ENCODE data around the gene YWHAH.

YWHAH gene

GRCh38 chr22:31904651-31905050, 39.7 kb upstream of the YWHAH start:
- Histone ChIP-seq H3K4me3 (ENCODE audit: low read depth in 1 of 2, low read length in 2 of 2) (no peak overlapping the region), H3K9ac (ENCODE audit: low read depth, low read length) (no peak overlapping the region), H3K79me2 (ENCODE audit: insufficient read depth, low read length) (no peaks in the 10 kb centered on the region), H3K9me3 (ENCODE audit: insufficient read depth, low read length, severe bottlenecking) (no peaks in the 10 kb centered on the region), H3K4me1 (ENCODE audit: insufficient read depth, low read length) (no peaks in the 10 kb centered on the region), H3K4me2 (ENCODE audit: insufficient read depth, low read length) (no peak overlapping the region), H3K36me3 (ENCODE audit: insufficient read depth, low read length) (peaks cover 32% of the 10 kb centered on the region), H2AFZ (ENCODE audit: low read depth, low read length) (no peak overlapping the region), H4K20me1 (ENCODE audit: insufficient read depth, low read length) (no peaks in the 10 kb centered on the region), H3K27me3 (ENCODE audit: insufficient read depth, low read length, poor library complexity) (no peaks in the 10 kb centered on the region), H3K27ac (ENCODE audit: low read length) (no peak overlapping the region)
- DNase-seq (no peak), ATAC-seq (ENCODE audit: insufficient read depth, low read depth) (no peak)
- TF ChIP-seq CTCF (IDR thresholded peaks at IDR 0.05; ENCODE audit: borderline replicate concordance, extremely low read depth, low read length, poor library complexity, severe bottlenecking) (no peak), EZH2 (IDR thresholded peaks at IDR 0.05; ENCODE audit: borderline replicate concordance, low read depth, low read length, severe bottlenecking) (no peak)

GRCh38 chr22:31905356-31905755, 39.0 kb upstream of the YWHAH start:
- no peaks in the 10 kb centered on the region for H3K9me3 ChIP-seq (ENCODE audit: insufficient read depth, low read length, severe bottlenecking)
- no peak overlapping the region for H3K27ac ChIP-seq (ENCODE audit: low read length)
- H2AFZ ChIP-seq (ENCODE audit: low read depth, low read length): no peak overlapping the region
- no peak overlapping the region for H3K9ac ChIP-seq (ENCODE audit: low read depth, low read length)
- peaks cover 32% of the 10 kb centered on the region for H3K36me3 ChIP-seq (ENCODE audit: insufficient read depth, low read length)
- no peaks in the 10 kb centered on the region for H4K20me1 ChIP-seq (ENCODE audit: insufficient read depth, low read length)
- no peaks in the 10 kb centered on the region for H3K79me2 ChIP-seq (ENCODE audit: insufficient read depth, low read length)
- DNase-seq (no peak), ATAC-seq (ENCODE audit: insufficient read depth, low read depth) (no peak)
- H3K4me2 ChIP-seq (ENCODE audit: insufficient read depth, low read length): no peak overlapping the region
- no peaks in the 10 kb centered on the region for H3K27me3 ChIP-seq (ENCODE audit: insufficient read depth, low read length, poor library complexity)
- no peak overlapping the region for H3K4me3 ChIP-seq (ENCODE audit: low read depth in 1 of 2, low read length in 2 of 2)
- H3K4me1 ChIP-seq (ENCODE audit: insufficient read depth, low read length): no peaks in the 10 kb centered on the region
- TF ChIP-seq EZH2 (IDR thresholded peaks at IDR 0.05; ENCODE audit: borderline replicate concordance, low read depth, low read length, severe bottlenecking) (no peak), CTCF (IDR thresholded peaks at IDR 0.05; ENCODE audit: borderline replicate concordance, extremely low read depth, low read length, poor library complexity, severe bottlenecking) (no peak)

GRCh38 chr22:31906086-31906485, 38.2 kb upstream of the YWHAH start:
- H3K4me3 ChIP-seq (ENCODE audit: low read depth in 1 of 2, low read length in 2 of 2): no peak overlapping the region

More at GRCh38 chr22:31906086-31906485, 38.2 kb upstream of the YWHAH start:
- no peak overlapping the region for H3K27ac ChIP-seq (ENCODE audit: low read length)
- peaks cover 32% of the 10 kb centered on the region for H3K36me3 ChIP-seq (ENCODE audit: insufficient read depth, low read length)
- H3K9me3 ChIP-seq (ENCODE audit: insufficient read depth, low read length, severe bottlenecking): no peaks in the 10 kb centered on the region
- H3K9ac ChIP-seq (ENCODE audit: low read depth, low read length): no peak overlapping the region
- H3K4me1 ChIP-seq (ENCODE audit: insufficient read depth, low read length): no peaks in the 10 kb centered on the region
- no peaks in the 10 kb centered on the region for H3K27me3 ChIP-seq (ENCODE audit: insufficient read depth, low read length, poor library complexity)
- no peak overlapping the region for H3K4me2 ChIP-seq (ENCODE audit: insufficient read depth, low read length)
- H2AFZ ChIP-seq (ENCODE audit: low read depth, low read length): no peak overlapping the region
- H3K79me2 ChIP-seq (ENCODE audit: insufficient read depth, low read length): no peaks in the 10 kb centered on the region
- TF ChIP-seq EZH2 (IDR thresholded peaks at IDR 0.05; ENCODE audit: borderline replicate concordance, low read depth, low read length, severe bottlenecking) (no peak), CTCF (IDR thresholded peaks at IDR 0.05; ENCODE audit: borderline replicate concordance, extremely low read depth, low read length, poor library complexity, severe bottlenecking) (no peak)
- DNase-seq (no peak), ATAC-seq (ENCODE audit: insufficient read depth, low read depth) (no peak)
- no peaks in the 10 kb centered on the region for H4K20me1 ChIP-seq (ENCODE audit: insufficient read depth, low read length)

Measured in DND-41 (cell line).